ENCODE results near the gene NBEA.
A peak's percentile ranks its signal among the peaks of the same experiment; 100 is the strongest.

The NBEA gene

DNA sequence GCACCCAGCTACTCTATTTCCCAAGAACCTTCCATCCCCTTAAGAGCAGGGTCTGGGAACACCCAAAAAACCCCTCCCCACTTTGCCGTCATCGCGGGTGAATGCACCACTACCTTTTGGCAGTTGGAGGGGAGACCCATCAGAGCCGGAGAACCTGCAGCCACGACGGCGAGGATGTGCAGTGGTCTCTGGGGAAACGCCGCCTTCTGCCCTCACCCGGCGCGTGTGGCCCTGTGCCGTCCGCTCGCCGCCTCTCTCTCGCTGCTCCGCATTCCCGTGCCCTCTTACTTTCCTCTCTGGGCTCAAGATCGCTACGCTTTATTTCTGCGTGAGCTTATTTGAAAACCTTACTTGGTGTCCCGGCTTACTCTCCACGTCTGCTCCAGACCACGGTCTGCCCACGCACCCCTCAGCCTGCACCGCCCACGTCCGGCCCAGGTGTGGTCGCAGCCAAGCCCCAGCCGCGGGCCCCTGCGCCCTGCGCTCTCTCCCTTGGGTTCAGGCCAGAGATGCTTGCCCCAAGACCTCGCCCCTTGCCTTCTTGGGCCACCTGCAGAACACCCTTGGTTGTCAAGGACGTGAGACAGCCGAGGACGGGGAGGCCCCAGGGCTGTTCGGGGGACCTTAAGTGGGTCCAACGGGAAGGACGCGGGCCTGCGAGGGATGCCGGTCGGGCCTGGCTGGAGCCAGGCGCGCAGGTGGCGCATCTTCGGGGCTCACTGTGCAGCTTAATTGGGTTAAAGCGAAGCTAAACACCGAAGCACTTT lies 536.4 kb downstream of the NBEA start:
- no peak for DNase-seq

- no peak for DNase-seq
Observed at GRCh38 chr13:35479038-35479492, 537.0 kb downstream of the NBEA start.

- DNase-seq: no peak
Observed at GRCh38 chr13:35479706-35480105, 537.6 kb downstream of the NBEA start.

DNA sequence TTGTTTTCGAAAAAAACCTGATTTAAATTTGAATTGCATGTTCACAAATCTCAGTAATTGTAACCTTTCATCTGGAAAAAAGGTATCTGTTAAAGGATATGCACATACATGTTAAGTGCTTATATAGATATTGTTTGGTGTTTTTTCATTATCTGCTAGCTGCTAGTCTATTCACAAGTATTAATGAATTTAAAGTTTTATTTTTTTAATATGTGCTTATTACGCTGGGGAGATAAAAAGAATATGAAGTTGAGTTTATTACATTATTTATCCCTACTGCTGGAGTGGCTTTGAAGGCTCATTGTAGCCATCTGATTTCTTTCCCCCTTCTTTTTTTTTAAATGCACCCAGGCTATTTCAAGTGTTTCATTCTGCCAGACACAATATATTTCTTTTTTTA lies 538.3 kb downstream of the NBEA start:
- no peak for DNase-seq

- DNase-seq: no peak
Observed at GRCh38 chr13:35481777-35482176, 539.7 kb downstream of the NBEA start.

GRCh38 chr13:35482527-35482926 lies 540.5 kb downstream of the NBEA start:
- no peak for DNase-seq

GRCh38 chr13:35483761-35484160 lies 541.7 kb downstream of the NBEA start:
- no peak for DNase-seq

DNA sequence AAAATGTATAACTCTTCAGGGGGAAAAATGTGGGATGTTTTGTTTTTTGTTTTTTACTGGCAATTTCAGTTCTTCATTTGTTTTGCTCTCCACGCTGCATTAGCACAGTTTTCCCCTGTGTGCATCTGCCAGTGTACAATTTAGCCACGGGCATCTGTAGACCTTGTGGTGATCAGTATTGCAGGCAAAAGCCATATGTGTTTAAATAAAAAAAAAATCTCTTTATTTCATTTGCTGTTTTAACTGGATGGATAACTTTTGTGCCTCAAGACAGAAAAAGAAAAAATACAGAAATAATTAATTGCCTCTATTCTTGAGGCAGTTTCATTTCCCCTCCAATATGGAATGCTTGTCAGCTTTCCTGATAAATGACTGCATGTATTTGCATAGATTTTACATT lies 542.3 kb downstream of the NBEA start:
- DNase-seq: no peak

- DNase-seq: no peak
Observed at GRCh38 chr13:35485424-35485823, 543.4 kb downstream of the NBEA start.

DNA sequence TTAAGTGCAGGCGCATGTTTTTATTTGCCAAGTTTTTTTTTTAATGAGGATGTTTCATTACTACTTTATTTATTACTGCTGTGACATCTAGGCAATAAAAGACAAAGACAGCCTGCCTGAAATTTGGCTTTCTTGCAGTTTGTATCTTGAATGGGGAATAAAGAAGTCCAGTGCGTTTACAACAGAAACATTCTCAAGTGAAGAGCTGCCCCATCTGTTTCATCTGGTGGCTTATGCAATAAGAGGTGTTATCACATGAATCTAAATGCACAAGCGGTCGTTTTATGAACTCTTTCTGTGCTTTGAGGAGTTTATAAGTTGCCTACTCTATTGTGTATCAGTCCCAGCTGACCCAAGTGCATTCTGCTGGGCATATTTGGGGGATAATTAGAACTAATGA lies 547.0 kb downstream of the NBEA start:
- DNase-seq: no peak

GRCh38 chr13:35496006-35496405 lies 553.9 kb downstream of the NBEA start:
- DNase-seq: no peak

GRCh38 chr13:35496761-35497386 lies 554.8 kb downstream of the NBEA start:
- DNase-seq: no peak

GRCh38 chr13:35498231-35498630 lies 556.2 kb downstream of the NBEA start:
- DNase-seq: no peak

DNA sequence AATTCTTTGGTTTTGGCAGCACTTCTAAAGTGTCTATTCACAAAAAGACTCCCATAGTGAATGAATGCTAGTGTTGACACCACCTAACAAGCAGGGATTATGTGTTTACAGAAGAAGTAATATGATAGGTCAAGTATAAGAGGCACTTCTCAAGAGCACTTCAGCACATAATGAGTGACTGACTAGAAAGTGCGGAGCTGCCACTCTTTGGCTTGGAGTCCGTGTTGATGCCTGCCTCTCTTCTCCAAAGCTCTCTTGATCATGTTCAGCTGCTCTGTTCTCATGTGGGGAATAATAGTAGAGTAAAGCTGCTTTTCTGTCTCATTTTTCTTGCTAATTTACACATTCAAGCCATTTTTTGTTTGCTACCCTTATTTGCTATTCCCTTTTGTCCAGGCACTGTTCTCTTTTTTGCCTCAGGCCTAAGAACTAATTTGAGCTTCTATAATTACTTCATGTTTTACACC lies 557.2 kb downstream of the NBEA start:
- DNase-seq: peak; percentile 88

DNA sequence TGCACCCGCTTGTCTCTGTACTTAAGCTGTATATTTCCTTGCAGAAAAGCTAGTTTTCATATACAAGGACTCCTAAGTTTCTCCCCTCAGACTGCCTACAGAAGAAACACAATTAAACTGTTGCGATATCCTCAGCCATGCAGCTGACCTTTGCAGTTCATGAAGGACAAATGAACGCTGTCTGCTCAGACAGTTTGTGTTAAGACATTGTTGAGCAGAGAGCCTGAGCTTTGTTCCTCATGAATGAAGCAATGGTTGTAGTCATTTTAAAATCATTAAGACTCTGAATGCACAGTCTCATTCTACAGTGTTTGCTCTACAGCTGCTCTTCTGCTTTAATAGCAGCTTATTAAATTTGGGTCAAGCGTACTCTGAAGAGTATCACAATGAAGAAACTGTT lies 557.6 kb downstream of the NBEA start:
- peak; percentile 11 for DNase-seq

DNA sequence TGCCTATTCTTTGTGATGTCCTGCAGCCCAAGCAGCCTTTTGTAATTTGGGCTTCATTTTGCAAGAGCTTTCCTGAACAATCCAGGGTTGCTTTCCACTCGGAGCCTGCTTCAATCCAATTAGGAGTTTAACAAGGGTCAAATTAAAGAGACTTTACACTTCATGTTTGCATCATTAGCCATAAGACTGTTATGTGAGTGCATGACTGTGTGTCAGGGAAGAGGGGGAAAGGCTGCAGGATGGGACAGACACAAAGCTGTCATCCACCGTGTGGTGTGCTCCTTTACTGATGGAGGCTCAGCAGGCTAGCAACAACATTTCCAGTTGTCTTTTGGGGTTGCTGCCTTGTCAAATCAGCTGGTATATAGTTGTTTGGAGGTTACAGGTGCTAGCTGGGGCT lies 558.1 kb downstream of the NBEA start:
- no peak for DNase-seq

- DNase-seq: no peak
Observed at GRCh38 chr13:35501661-35502235, 559.7 kb downstream of the NBEA start.

GRCh38 chr13:35502456-35502855 lies 560.4 kb downstream of the NBEA start:
- DNase-seq: no peak

GRCh38 chr13:35512271-35512920 lies 570.3 kb downstream of the NBEA start:
- no peak for DNase-seq

GRCh38 chr13:35514061-35514477 lies 572.0 kb downstream of the NBEA start:
- DNase-seq: no peak

DNA sequence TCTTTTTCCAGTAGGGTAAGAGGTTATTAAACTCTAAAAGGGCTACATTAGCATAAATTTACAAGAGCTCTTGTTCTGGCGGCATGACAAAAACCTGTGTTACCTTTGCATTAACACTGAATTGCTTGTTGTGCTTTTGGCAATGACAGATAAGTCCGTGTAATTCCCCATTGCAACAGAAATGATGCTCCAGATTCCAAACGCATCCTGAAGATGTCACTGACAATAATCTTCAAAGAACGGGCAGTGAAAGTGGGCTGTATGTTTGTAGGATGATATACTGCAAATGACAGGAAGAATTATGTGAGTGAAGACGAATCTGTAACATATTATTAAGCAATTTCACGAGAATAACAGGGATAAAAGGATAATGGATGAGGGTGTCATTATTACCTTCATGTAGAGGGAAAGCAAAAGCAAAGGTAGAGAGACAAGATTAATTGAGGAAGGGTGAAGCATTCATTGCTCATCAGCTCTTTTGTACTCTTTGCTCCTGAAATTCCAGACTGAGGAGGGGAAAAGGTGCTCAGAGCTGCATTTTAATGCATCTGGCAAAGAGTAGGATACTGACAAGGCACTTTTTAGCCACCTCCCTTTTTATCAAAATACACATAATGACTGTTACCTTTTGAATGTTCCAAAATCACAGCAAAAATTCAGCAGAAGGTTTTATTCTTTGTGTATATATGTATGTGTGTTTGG lies 572.9 kb downstream of the NBEA start:
- DNase-seq: no peak

DNA sequence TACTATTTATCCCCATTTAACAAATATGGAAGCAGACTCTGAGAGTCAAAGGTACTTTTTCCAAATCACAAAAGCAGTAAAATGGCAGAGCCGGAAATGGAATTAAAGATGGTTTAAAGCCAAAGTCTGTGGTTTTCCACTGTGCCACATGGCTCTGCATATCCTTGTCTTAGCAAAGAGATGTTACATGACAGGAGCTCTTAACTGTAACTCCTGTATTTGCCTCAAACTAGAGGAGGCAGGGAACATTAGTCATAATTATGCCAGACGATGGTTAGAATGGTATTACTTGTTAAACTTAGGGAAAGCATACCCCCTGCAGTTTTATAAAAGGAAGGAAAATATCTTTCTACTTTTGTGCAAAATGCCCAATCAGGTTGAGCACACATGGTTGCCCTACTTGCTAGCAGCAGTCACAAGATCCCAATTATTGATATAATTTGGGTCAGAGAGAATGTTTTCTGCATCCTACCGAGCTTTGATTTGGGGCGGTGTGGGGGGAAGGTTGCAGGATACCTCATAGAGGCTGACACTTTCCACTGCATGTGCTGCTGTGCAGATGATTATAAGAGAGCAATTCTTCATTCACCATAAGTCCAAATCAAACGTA lies 576.4 kb downstream of the NBEA start:
- no peak for DNase-seq

- DNase-seq: no peak
Observed at GRCh38 chr13:35524171-35524570, 582.1 kb downstream of the NBEA start.
